Measurements from ENCODE around the gene CCDC92. TPM values are rescaled to one million over a fixed set of nuclear protein-coding genes. Genes with fewer than 3 reads are reported as not detected.
A peak's percentile ranks its signal among the peaks of the same experiment; 100 is the strongest.

CCDC92 gene
- total and polyA plus RNA-seq, 10 of the 15 experiments (the other 5 are each of a cell fraction or from before 2014, with no cell fraction given): 0.53 to 11.8 (median 4.2) TPM

DNA sequence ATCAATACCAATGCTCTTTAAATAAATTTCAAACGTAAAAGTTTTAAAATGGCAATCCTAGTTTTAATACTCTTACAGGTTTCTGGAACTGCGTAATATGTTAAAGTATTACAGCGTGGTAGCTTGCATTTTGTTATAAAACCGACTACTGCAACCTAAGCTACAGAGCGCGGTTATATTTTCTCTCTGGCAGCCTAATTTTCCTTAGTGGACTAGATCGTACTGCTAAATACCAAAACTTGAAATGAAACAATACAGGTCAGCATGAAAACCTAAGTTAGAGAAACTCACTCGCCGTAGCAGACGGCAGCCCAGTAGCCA lies 1.2 kb downstream of the CCDC92 start:
- TF ChIP-seq, protein P1, sequence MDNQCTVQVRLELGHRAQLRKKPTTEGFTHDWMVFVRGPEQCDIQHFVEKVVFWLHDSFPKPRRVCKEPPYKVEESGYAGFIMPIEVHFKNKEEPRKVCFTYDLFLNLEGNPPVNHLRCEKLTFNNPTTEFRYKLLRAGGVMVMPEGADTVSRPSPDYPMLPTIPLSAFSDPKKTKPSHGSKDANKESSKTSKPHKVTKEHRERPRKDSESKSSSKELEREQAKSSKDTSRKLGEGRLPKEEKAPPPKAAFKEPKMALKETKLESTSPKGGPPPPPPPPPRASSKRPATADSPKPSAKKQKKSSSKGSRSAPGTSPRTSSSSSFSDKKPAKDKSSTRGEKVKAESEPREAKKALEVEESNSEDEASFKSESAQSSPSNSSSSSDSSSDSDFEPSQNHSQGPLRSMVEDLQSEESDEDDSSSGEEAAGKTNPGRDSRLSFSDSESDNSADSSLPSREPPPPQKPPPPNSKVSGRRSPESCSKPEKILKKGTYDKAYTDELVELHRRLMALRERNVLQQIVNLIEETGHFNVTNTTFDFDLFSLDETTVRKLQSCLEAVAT (IDR thresholded peaks at IDR 0.05): 0 out of 2 replicates have a peak, but pooled peaks have one; percentile 56
- TF ChIP-seq MYC (IDR thresholded peaks at IDR 0.05; ENCODE audit: insufficient read depth, insufficient read length, insufficient replicate concordance, low read length, severe bottlenecking): no peak
- no peak for FAIRE-seq
- peak overlapping the region; percentile 97 for H3K4me2 ChIP-seq (ENCODE audit: control insufficient read depth, insufficient read depth)
- in situ Hi-C loops (cut with MboI): no loop called here
- no peaks in the 10 kb centered on the region for H3K9me3 ChIP-seq (replicated peaks; ENCODE audit: control insufficient read depth, insufficient read depth, low read length)
- no peak for ATAC-seq
- H3K4me3 ChIP-seq: peak overlapping the region; percentile 80; the same call in 1 of the 2 replicates
- WGBS (ENCODE audit: insufficient coverage, insufficient replicate concordance, low lambda C conversion rate, missing lambda C conversion rate): 52% methylated on average over 10 of the region's 10 CpGs
- H3K36me3 ChIP-seq (ENCODE audit: control insufficient read depth in 2 of 2, insufficient read depth in 2 of 2, low read length in 1 of 2): peaks cover 0 to 5% of the 10 kb centered on the region in 2 experiments; a peak in 3 of 4 replicates
- H3K27ac ChIP-seq (ENCODE audit: control insufficient read depth, insufficient read depth): no peak overlapping the region
- no peaks in the 10 kb centered on the region for H4K20me1 ChIP-seq (ENCODE audit: control insufficient read depth, insufficient read depth)
- intact Hi-C loops (cut with micrococcal nuclease; ENCODE audit: unreplicated experiment): no loop called here
- no peaks in the 10 kb centered on the region; the same call in 1 of the 2 replicates for H3K4me1 ChIP-seq (ENCODE audit: control insufficient read depth, insufficient read depth, low read length)
- RAD21 ChIA-PET (ENCODE audit: unreplicated experiment): no interaction called here
- H3K27me3 ChIP-seq (replicated peaks in 1 of 2; ENCODE audit: control insufficient read depth in 2 of 2, insufficient read depth in 2 of 2, low read length in 1 of 2): no peaks in the 10 kb centered on the region
- SMC1A ChIA-PET (ENCODE audit: uncharacterized antibody, unreplicated experiment): interaction anchor here (0.6 to 0.9 kb wide), 2 partner anchors 61 to 271 kb away, joined by 3 read pairs; no protein-coding TSS in a partner anchor
- H3K79me2 ChIP-seq (ENCODE audit: control insufficient read depth, insufficient read depth, low read length): peaks cover 14% of the 10 kb centered on the region
- BruUV-seq (replicated peaks): TSS peak; percentile 74
- peak overlapping the region; percentile 64 for H3K9ac ChIP-seq (ENCODE audit: control insufficient read depth, insufficient read depth, low read length)
- CTCF ChIA-PET: interaction anchor here (1.0 to 1.5 kb wide), 4 partner anchors 9 to 337 kb away, joined by 3 to 4 read pairs (median 4); no protein-coding TSS in a partner anchor
- H2AFZ ChIP-seq (ENCODE audit: control insufficient read depth, low read depth, low read length): peak overlapping the region; percentile 49
- POLR2A ChIA-PET: no interaction called here
- DNase-seq (ENCODE audit: low read depth, low spot score): no peak

DNA sequence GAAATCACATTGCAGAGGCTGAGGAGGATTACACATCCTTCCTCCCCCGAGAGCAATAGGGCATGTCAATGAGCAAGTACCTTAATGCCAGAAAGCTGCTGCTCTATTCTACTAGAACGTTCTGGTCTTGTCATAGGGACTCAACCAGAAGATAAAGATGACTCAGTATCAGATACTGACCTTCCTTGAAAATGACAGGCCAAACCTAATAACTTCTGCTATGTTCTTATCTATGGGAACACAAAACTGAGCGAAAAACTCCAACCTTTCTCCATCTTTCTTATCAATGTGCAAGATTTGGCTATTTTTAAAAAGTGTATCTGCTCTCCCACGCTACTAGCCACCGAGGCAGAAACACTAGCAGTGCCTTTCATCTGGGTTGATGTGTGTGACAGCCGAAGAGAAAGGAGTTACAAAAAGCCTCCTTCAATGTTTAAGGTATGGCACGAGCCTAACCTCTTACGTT lies 5.5 kb downstream of the CCDC92 start:
- no peaks in the 10 kb centered on the region for H3K4me1 ChIP-seq (ENCODE audit: control insufficient read depth, insufficient read depth, low read length)
- no peaks in the 10 kb centered on the region for H3K79me2 ChIP-seq (ENCODE audit: control insufficient read depth, insufficient read depth, low read length)
- H3K27me3 ChIP-seq (replicated peaks in 1 of 2; ENCODE audit: control insufficient read depth in 2 of 2, insufficient read depth in 2 of 2, low read length in 1 of 2): peaks cover 0 to 3% of the 10 kb centered on the region in 2 experiments; a peak in 2 of 4 replicates
- no peak for TF ChIP-seq MEF2A (IDR thresholded peaks at IDR 0.05; ENCODE audit: insufficient read depth, low read depth, low read length)
- no peak for TF ChIP-seq GABPA (IDR thresholded peaks at IDR 0.05; ENCODE audit: low read depth)
- no peak for TF ChIP-seq ATF7 (IDR thresholded peaks at IDR 0.05; ENCODE audit: low read depth)
- TF ChIP-seq ZNF384 (IDR thresholded peaks at IDR 0.05; ENCODE audit: borderline replicate concordance, low read depth, low read length): no peak
- TF ChIP-seq TBL1XR1 (IDR thresholded peaks at IDR 0.05; ENCODE audit: low read depth, low read length): no peak
- TF ChIP-seq ZNF24 (IDR thresholded peaks at IDR 0.05): no peak
- ChIA-PET CTCF (interaction anchor here (1.0 kb wide), 1 partner anchor 973 kb away, joined by 3 read pairs; no protein-coding TSS in a partner anchor), SMC1A (ENCODE audit: uncharacterized antibody, unreplicated experiment) (no interaction called here), RAD21 (ENCODE audit: unreplicated experiment) (no interaction called here), POLR2A (no interaction called here)
- no peaks in the 10 kb centered on the region for H4K20me1 ChIP-seq (ENCODE audit: control insufficient read depth, insufficient read depth)
- intact Hi-C loops (cut with micrococcal nuclease; ENCODE audit: unreplicated experiment) (no loop called here), in situ Hi-C loops (cut with MboI) (no loop called here)
- no peaks in the 10 kb centered on the region for H3K9me3 ChIP-seq (replicated peaks; ENCODE audit: control insufficient read depth, insufficient read depth, low read length)
- FAIRE-seq: no peak
- no peak overlapping the region for H3K27ac ChIP-seq (ENCODE audit: control insufficient read depth, insufficient read depth)
- ATAC-seq: no peak
- no TSS peak for BruUV-seq (replicated peaks)
- no peak for DNase-seq (ENCODE audit: low read depth, low spot score)
- H3K9ac ChIP-seq (ENCODE audit: control insufficient read depth, insufficient read depth, low read length): no peak overlapping the region
- no peaks in the 10 kb centered on the region for H3K36me3 ChIP-seq (ENCODE audit: control insufficient read depth in 2 of 2, insufficient read depth in 2 of 2, low read length in 1 of 2)
- no peak overlapping the region for H3K4me2 ChIP-seq (ENCODE audit: control insufficient read depth, insufficient read depth)
- WGBS (ENCODE audit: insufficient coverage, insufficient replicate concordance, low lambda C conversion rate, missing lambda C conversion rate): 72% methylated on average over 8 of the region's 8 CpGs
- no peak overlapping the region for H2AFZ ChIP-seq (ENCODE audit: control insufficient read depth, low read depth, low read length)
- no peak overlapping the region for H3K4me3 ChIP-seq

Measured in GM12878 (cell line).